Neural progenitor cell (in vitro differentiated cells): ENCODE data around the gene SMC2. TPM values are rescaled to one million over a fixed set of nuclear protein-coding genes. Genes with fewer than 3 reads are reported as not detected.

Experiments used
- DNase-seq: peaks from one replicate; pipeline ENCODE4 v3.0.0-alpha.2; 2016; ENCODE audit warnings: low spot score
- H2AFZ ChIP-seq: fragments of 200-600 bp; sonication (generic); replicated peaks from 2 replicates; pipeline ENCODE4 v1.6.1; 2016; ENCODE audit warnings: antibody characterized with exemption
- H3F3A ChIP-seq: fragments of 200-600 bp; sonication (generic); 2 replicates; pipeline ENCODE4 v1.6.1; 2016; ENCODE audit warnings: antibody characterized with exemption, low read depth
- H3K27ac ChIP-seq: fragments of 200-600 bp; sonication (generic); 2 replicates; pipeline ENCODE4 v1.5.1; 2016; ENCODE audit warnings: mild to moderate bottlenecking
- H3K27me3 ChIP-seq: fragments of 200-600 bp; sonication (generic); 2 replicates; pipeline ENCODE4 v1.6.1; 2016; ENCODE audit warnings: mild to moderate bottlenecking, moderate library complexity
- H3K36me3 ChIP-seq: fragments of 200-600 bp; sonication (generic); 2 replicates; pipeline ENCODE4 v1.5.1; 2016
- H3K4me1 ChIP-seq: fragments of 200-600 bp; sonication (generic); 2 replicates; pipeline ENCODE4 v1.6.1; 2016; ENCODE audit warnings: mixed run types
- H3K4me2 ChIP-seq: fragments of 200-600 bp; sonication (generic); 2 replicates; pipeline ENCODE4 v1.6.1; 2016
- H3K4me3 ChIP-seq: fragments of 200-600 bp; sonication (generic); 2 replicates; pipeline ENCODE4 v1.5.1; 2016
- H3K79me2 ChIP-seq: fragments of 200-600 bp; sonication (generic); 2 replicates; pipeline ENCODE4 v1.6.1; 2016; ENCODE audit warnings: low read depth
- H3K9ac ChIP-seq: fragments of 200-600 bp; sonication (generic); 2 replicates; pipeline ENCODE4 v1.6.1; 2016
- H3K9me3 ChIP-seq: fragments of 200-600 bp; sonication (generic); 2 replicates; pipeline ENCODE4 v1.5.1; 2016; ENCODE audit warnings: low read depth
- H4K20me1 ChIP-seq: fragments of 200-600 bp; sonication (generic); 2 replicates; pipeline ENCODE4 v1.6.1; 2016; ENCODE audit warnings: low read depth
- H3K27ac Mint-ChIP-seq: 3 replicates; pipeline ENCODE4 v1.8.0; 2021; ENCODE audit warnings: mixed read lengths
- H3K27me3 Mint-ChIP-seq: 2 replicates; pipeline ENCODE4 v1.8.0; 2022; ENCODE audit warnings: low read depth, mild to moderate bottlenecking, inconsistent platforms, moderate library complexity, mixed read lengths; ENCODE audit not compliant: insufficient read depth
- H3K36me3 Mint-ChIP-seq: 3 replicates; pipeline ENCODE4 v1.8.0; 2021; ENCODE audit warnings: mixed read lengths
- H3K4me1 Mint-ChIP-seq: 3 replicates; pipeline ENCODE4 v1.8.0; 2021; ENCODE audit warnings: mixed read lengths
- H3K4me3 Mint-ChIP-seq: 3 replicates; pipeline ENCODE4 v1.8.0; 2021; ENCODE audit warnings: mild to moderate bottlenecking, moderate library complexity, mixed read lengths
- H3K9me3 Mint-ChIP-seq: 3 replicates; pipeline ENCODE4 v1.8.0; 2020; ENCODE audit warnings: mixed read lengths
- EZH2 ChIP-seq: fragments of 200-600 bp; sonication (generic); IDR thresholded peaks from 2 replicates; pipeline ENCODE4 v1.6.1; 2017; ENCODE audit warnings: antibody characterized with exemption, mild to moderate bottlenecking, moderate library complexity
- EZH2phosphoT487 ChIP-seq: fragments of 200-600 bp; sonication (generic); IDR thresholded peaks from 2 replicates; pipeline ENCODE4 v1.6.1; 2017; ENCODE audit warnings: antibody characterized with exemption
- total RNA-seq: library from RNA; depleted of rRNA; stranded (reverse); fragments of >200 nt; gene quantifications from 2 replicates; pipeline ENCODE4 v1.2.3, GENCODE V29; 2015; ENCODE audit warnings: low replicate concordance
- TF ChIP-seq, protein P1 (sequence below): fragments of 200-600 bp; sonication (generic); IDR thresholded peaks from 2 replicates; pipeline ENCODE4 v1.5.1; 2017; ENCODE audit warnings: antibody characterized with exemption, mild to moderate bottlenecking

The SMC2 gene
- 34.8 and 46.7 TPM in 2 replicates for total RNA-seq

- H3K27ac Mint-ChIP-seq, result peak within 1 kb of the TSS; percentile 100
- Histone ChIP-seq H3K9ac (peak within 1 kb of the TSS; percentile 91), H3K27me3 (no peaks in the 10 kb centered on the region), H3K27ac (peak within 1 kb of the TSS; percentile 92), H3K4me3 (peak within 1 kb of the TSS; percentile 73), H3K4me1 (peaks cover 13% of the 10 kb centered on the region), H3K9me3 (no peaks in the 10 kb centered on the region), H3F3A (peaks cover 5% of the 10 kb centered on the region), H3K36me3 (no peaks in the 10 kb centered on the region), H2AFZ (peak within 1 kb of the TSS; percentile 91), H3K79me2 (peaks cover 59% of the 10 kb centered on the region), H3K4me2 (peak within 1 kb of the TSS; percentile 86), H4K20me1 (no peaks in the 10 kb centered on the region)
- peaks cover 2% of the 10 kb centered on the region for H3K27me3 Mint-ChIP-seq
- H3K36me3 Mint-ChIP-seq, result peaks cover 3% of the 10 kb centered on the region
- H3K4me3 Mint-ChIP-seq, result peak within 1 kb of the TSS; percentile 96
- H3K9me3 Mint-ChIP-seq, result no peaks in the 10 kb centered on the region
- H3K4me1 Mint-ChIP-seq, result peaks cover 37% of the 10 kb centered on the region
- TF ChIP-seq EZH2, result no peak
- peak; percentile 95 for DNase-seq
Measured at GRCh38 chr9:104093647-104094533, at the start of gene SMC2. TSS of gene SMC2 (plus strand) at chr9:104094309. CDS start at chr9:104095385, 1,076 bp downstream.

DNA sequence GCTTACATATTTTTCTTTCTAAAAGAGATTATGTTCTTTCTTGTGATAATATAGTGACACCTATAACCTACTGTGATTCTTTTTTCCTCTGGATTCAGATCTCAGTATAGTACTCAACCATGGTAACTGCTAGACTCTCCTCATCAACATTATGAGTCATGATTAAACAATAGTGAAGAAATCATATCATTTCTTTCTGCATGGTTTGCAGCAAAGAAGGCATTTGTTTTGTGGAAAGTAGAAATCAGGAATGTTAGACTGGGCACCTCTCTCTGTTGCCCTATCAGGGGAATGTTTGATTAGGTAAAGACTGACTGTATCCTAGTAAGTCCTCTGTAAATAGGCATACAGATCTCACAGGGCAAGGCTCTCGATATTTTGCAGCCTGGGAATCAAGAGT, 25.6 kb upstream of the SMC2 start:
- Mint-ChIP-seq H3K9me3 (no peaks in the 10 kb centered on the region), H3K4me1 (no peaks in the 10 kb centered on the region), H3K4me3 (no peak overlapping the region), H3K27me3 (no peaks in the 10 kb centered on the region), H3K36me3 (no peaks in the 10 kb centered on the region), H3K27ac (no peak overlapping the region)
- Histone ChIP-seq H2AFZ (no peak overlapping the region), H3K4me1 (no peaks in the 10 kb centered on the region), H3K79me2 (no peaks in the 10 kb centered on the region), H3K9ac (no peak overlapping the region), H3K27ac (no peak overlapping the region), H3K36me3 (no peaks in the 10 kb centered on the region), H3F3A (no peaks in the 10 kb centered on the region), H3K4me3 (no peak overlapping the region), H3K9me3 (no peaks in the 10 kb centered on the region), H4K20me1 (no peaks in the 10 kb centered on the region), H3K4me2 (no peak overlapping the region), H3K27me3 (no peaks in the 10 kb centered on the region)
- no peak for DNase-seq
- TF ChIP-seq, protein P1, sequence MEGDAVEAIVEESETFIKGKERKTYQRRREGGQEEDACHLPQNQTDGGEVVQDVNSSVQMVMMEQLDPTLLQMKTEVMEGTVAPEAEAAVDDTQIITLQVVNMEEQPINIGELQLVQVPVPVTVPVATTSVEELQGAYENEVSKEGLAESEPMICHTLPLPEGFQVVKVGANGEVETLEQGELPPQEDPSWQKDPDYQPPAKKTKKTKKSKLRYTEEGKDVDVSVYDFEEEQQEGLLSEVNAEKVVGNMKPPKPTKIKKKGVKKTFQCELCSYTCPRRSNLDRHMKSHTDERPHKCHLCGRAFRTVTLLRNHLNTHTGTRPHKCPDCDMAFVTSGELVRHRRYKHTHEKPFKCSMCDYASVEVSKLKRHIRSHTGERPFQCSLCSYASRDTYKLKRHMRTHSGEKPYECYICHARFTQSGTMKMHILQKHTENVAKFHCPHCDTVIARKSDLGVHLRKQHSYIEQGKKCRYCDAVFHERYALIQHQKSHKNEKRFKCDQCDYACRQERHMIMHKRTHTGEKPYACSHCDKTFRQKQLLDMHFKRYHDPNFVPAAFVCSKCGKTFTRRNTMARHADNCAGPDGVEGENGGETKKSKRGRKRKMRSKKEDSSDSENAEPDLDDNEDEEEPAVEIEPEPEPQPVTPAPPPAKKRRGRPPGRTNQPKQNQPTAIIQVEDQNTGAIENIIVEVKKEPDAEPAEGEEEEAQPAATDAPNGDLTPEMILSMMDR, result no peak
- no peak for TF ChIP-seq EZH2
- TF ChIP-seq EZH2phosphoT487, result no peak

GRCh38 chr9:104069288-104069687, 24.8 kb upstream of the SMC2 start:
- Histone ChIP-seq H3K36me3 (no peaks in the 10 kb centered on the region), H3K4me1 (no peaks in the 10 kb centered on the region), H3K27me3 (no peaks in the 10 kb centered on the region), H3K27ac (no peak overlapping the region), H3K79me2 (no peaks in the 10 kb centered on the region), H3K4me3 (no peak overlapping the region), H3K9me3 (no peaks in the 10 kb centered on the region), H4K20me1 (no peaks in the 10 kb centered on the region), H3K9ac (no peak overlapping the region), H3F3A (no peaks in the 10 kb centered on the region), H3K4me2 (no peak overlapping the region), H2AFZ (no peak overlapping the region)
- H3K27ac Mint-ChIP-seq, result no peak overlapping the region
- H3K36me3 Mint-ChIP-seq, result no peaks in the 10 kb centered on the region
- no peak for TF ChIP-seq EZH2phosphoT487
- TF ChIP-seq, protein P1, result no peak
- no peak for TF ChIP-seq EZH2
- no peaks in the 10 kb centered on the region for H3K4me1 Mint-ChIP-seq
- no peaks in the 10 kb centered on the region for H3K27me3 Mint-ChIP-seq
- DNase-seq, result no peak
- peaks cover 3% of the 10 kb centered on the region for H3K9me3 Mint-ChIP-seq
- H3K4me3 Mint-ChIP-seq, result no peak overlapping the region

- Histone ChIP-seq H4K20me1 (no peaks in the 10 kb centered on the region), H3K9me3 (no peaks in the 10 kb centered on the region), H3K4me3 (no peak overlapping the region), H3K27ac (no peak overlapping the region), H3K79me2 (no peaks in the 10 kb centered on the region), H3K4me2 (no peak overlapping the region), H3F3A (no peaks in the 10 kb centered on the region), H3K4me1 (no peaks in the 10 kb centered on the region), H3K9ac (no peak overlapping the region), H3K36me3 (no peaks in the 10 kb centered on the region), H3K27me3 (no peaks in the 10 kb centered on the region), H2AFZ (no peak overlapping the region)
- no peak overlapping the region for H3K27ac Mint-ChIP-seq
- no peaks in the 10 kb centered on the region for H3K36me3 Mint-ChIP-seq
- no peak for DNase-seq
- no peak for TF ChIP-seq EZH2
- TF ChIP-seq, protein P1, result no peak
- peaks cover 3% of the 10 kb centered on the region for H3K9me3 Mint-ChIP-seq
- peaks cover 9% of the 10 kb centered on the region for H3K4me1 Mint-ChIP-seq
- H3K27me3 Mint-ChIP-seq, result no peaks in the 10 kb centered on the region
- H3K4me3 Mint-ChIP-seq, result no peak overlapping the region
Measured at GRCh38 chr9:104071589-104071988, 22.5 kb upstream of the SMC2 start.
